GM21737 (cell line): ENCODE measurements around the gene EDEM3.
A peak's percentile ranks its signal among the peaks of the same experiment; 100 is the strongest.
"Not testable (repeated sequence)": the region's sequence is repeated elsewhere in the genome, so short reads cannot be mapped to it uniquely, and the experiment has no call there.

Experiments used
- ATAC-seq: cut with Tn5 transposase; IDR thresholded peaks from one replicate; pipeline ENCODE4 v1.9.1; 2021; ENCODE audit warnings: mild to moderate bottlenecking, moderate library complexity; ENCODE audit not compliant: unreplicated experiment

Gene EDEM3

GRCh38 chr1:184754476-184755225 lies at the start of gene EDEM3:
Gene EDEM3, minus strand, starts transcription at chr1:184754858. Its CDS starts 212 bp downstream, at chr1:184754646.
- peak; percentile 94 for ATAC-seq

- ATAC-seq: no peak
Observed at GRCh38 chr1:184804220-184804619, 49.6 kb upstream of the EDEM3 start.

- ATAC-seq: no peak
Observed at GRCh38 chr1:184803180-184803492, 48.5 kb upstream of the EDEM3 start.

- no peak for ATAC-seq
Observed at GRCh38 chr1:184802354-184803179, 47.9 kb upstream of the EDEM3 start.

GRCh38 chr1:184801503-184801902 lies 46.8 kb upstream of the EDEM3 start:
- no peak for ATAC-seq

GRCh38 chr1:184800876-184801275 lies 46.2 kb upstream of the EDEM3 start:
- ATAC-seq: no peak

GRCh38 chr1:184793967-184794366 lies 39.3 kb upstream of the EDEM3 start:
- no peak for ATAC-seq

- no peak for ATAC-seq
Observed at GRCh38 chr1:184792450-184792969, 37.9 kb upstream of the EDEM3 start.

- no peak for ATAC-seq
Observed at GRCh38 chr1:184791550-184791900, 36.9 kb upstream of the EDEM3 start.

- no peak for ATAC-seq
Observed at GRCh38 chr1:184790642-184791549, 36.2 kb upstream of the EDEM3 start.

- ATAC-seq: no peak
Observed at GRCh38 chr1:184789884-184790283, 35.2 kb upstream of the EDEM3 start.

- ATAC-seq: no peak
Observed at GRCh38 chr1:184788970-184789369, 34.3 kb upstream of the EDEM3 start.

GRCh38 chr1:184785529-184785928 lies 30.9 kb upstream of the EDEM3 start:
- ATAC-seq: no peak

GRCh38 chr1:184783723-184784122 lies 29.1 kb upstream of the EDEM3 start:
- not testable (repeated sequence) for ATAC-seq

- no peak for ATAC-seq
Observed at GRCh38 chr1:184781941-184782340, 27.3 kb upstream of the EDEM3 start.

- ATAC-seq: no peak
Observed at GRCh38 chr1:184775885-184776284, 21.2 kb upstream of the EDEM3 start.

- ATAC-seq: no peak
Observed at GRCh38 chr1:184775329-184775728, 20.7 kb upstream of the EDEM3 start.

GRCh38 chr1:184773762-184774320 lies 19.2 kb upstream of the EDEM3 start:
- ATAC-seq: no peak

GRCh38 chr1:184771190-184771691 lies 16.6 kb upstream of the EDEM3 start:
- no peak for ATAC-seq

GRCh38 chr1:184770181-184770979 lies 15.7 kb upstream of the EDEM3 start:
- ATAC-seq: no peak
